Glomerular endothelial cell (primary cell): ENCODE results near the gene MPDU1. TPM values are rescaled to one million over a fixed set of nuclear protein-coding genes. Genes with fewer than 3 reads are reported as not detected.
"Not testable (repeated sequence)": the region's sequence is repeated elsewhere in the genome, so short reads cannot be mapped to it uniquely, and the experiment has no call there.

Source experiments
- DNase-seq: peaks from one replicate; pipeline ENCODE4 v3.0.0-alpha.2; 2011; ENCODE audit warnings: low read depth, low spot score; ENCODE audit errors: extremely low read depth
- total RNA-seq: library from RNA; depleted of rRNA; stranded (reverse); fragments of >200 nt; gene quantifications from 2 replicates; pipeline ENCODE4 v1.2.3, GENCODE V29; 2015

The MPDU1 gene
- total RNA-seq, 1 donor from 2014 or later: 117 TPM

DNA sequence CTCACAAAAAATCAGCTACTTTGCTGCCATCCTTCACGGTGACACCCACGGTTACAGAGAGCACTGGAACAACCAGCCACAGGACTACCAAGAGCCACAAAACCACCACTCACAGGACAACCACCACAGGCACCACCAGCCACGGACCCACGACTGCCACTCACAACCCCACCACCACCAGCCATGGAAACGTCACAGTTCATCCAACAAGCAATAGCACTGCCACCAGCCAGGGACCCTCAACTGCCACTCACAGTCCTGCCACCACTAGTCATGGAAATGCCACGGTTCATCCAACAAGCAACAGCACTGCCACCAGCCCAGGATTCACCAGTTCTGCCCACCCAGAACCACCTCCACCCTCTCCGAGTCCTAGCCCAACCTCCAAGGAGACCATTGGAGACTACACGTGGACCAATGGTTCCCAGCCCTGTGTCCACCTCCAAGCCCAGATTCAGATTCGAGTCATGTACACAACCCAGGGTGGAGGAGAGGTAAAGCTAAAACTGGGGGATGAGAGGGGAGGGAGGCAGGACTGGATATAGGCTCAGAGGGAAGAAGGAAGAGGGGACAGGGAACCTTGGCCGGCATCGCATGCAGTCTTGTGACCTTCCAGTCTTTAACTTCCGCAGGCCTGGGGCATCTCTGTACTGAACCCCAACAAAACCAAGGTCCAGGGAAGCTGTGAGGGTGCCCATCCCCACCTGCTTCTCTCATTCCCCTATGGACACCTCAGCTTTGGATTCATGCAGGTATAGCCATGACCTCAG lies 3.6 kb upstream of the MPDU1 start:
- no peak for DNase-seq

DNA sequence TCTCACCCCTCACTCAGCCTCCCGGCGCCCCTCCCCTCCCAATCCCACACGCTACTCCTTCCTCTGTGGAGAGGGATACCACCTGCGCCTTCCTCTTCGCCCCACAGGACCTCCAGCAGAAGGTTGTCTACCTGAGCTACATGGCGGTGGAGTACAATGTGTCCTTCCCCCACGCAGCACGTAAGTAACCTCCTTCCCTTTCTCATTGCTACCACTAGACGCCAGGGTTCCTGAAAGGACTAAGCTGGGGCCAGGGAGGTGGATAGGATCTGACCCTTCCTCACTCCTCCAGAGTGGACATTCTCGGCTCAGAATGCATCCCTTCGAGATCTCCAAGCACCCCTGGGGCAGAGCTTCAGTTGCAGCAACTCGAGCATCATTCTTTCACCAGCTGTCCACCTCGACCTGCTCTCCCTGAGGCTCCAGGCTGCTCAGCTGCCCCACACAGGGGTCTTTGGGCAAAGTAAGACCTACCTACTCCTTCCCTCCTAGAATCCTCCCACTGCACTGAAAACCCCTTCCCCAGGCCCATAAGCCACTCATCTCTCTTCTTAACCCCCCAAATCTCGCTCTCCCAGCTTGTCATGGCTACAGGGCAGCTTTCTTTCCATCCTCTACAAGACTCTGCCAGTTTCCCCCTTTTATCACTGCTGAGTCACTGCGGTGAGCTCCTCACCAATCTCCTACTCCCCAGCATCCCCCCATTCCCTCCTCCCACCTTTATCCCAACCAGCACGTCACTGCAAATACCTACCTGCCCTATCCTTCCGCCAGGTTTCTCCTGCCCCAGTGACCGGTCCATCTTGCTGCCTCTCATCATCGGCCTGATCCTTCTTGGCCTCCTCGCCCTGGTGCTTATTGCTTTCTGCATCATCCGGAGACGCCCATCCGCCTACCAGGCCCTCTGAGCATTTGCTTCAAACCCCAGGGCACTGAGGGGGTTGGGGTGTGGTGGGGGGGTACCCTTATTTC lies 2.8 kb upstream of the MPDU1 start:
- DNase-seq: no peak

DNA sequence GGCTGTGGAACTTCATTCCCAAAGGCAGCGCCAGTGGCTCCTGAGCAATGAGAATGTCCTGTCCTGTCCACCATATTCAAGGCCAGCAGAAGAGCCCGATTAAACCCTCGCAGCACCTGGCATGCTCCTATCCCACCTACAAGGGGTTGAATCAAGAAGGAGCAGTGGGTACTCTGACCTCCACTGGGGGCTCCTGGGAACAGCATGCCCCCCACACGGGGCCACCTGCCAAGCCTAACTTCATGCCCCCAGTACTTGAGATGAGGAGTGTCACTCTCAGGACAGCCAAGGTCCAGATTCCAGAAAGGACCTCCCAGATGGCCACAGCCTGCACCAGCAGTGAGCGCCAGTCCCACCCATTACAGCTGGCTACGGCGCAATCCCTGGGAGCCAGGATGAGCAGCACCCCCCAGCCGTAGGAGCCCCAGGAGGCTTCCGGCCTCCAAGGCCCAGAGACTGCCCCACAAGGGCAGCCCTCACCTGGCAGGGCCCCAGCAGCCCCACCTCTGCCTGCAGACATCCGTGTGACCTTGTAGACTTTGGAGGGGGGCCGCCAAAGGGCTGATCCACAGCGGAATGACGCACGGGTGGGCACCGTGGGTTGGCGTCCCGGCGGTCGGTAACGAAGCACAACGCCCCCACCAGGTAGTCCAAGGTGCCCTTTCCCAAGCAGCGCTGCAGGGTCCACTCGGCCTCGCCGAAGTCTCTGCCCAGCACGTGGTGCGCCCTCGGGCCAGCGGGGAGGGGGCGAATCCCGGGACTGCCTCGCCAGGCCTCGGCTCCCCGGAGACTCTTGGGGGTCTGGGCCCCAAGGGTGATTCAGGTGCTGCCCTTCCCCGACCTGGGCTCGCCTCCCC lies 1.0 kb upstream of the MPDU1 start:
- no peak for DNase-seq

DNA sequence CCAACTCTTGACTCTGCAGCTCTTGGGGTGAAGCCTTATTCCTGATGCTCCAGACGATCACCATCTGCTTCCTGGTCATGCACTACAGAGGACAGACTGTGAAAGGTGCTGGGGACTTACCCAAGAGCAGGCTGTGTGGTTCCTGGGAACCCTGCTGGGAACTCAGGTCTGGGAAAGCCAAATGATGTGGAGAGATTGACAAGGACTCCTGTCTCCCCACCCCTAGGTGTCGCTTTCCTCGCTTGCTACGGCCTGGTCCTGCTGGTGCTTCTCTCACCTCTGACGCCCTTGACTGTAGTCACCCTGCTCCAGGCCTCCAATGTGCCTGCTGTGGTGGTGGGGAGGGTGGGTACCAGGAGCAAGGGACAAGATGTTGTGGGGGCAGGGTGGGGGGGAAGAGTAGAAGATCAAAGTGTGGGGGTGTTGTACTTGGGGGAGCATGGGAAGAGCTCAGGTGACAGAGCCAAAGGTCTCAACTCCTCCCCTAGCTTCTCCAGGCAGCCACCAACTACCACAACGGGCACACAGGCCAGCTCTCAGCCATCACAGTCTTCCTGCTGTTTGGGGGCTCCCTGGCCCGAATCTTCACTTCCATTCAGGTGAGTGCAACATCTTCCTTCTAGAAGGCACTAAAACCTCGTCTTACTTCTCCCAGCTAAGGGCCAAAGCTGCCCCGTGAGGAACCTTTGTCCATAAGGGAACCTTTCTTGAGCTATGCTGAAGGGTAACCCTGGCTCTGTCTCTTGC lies 3.2 kb downstream of the MPDU1 start:
- no peak for DNase-seq

DNA sequence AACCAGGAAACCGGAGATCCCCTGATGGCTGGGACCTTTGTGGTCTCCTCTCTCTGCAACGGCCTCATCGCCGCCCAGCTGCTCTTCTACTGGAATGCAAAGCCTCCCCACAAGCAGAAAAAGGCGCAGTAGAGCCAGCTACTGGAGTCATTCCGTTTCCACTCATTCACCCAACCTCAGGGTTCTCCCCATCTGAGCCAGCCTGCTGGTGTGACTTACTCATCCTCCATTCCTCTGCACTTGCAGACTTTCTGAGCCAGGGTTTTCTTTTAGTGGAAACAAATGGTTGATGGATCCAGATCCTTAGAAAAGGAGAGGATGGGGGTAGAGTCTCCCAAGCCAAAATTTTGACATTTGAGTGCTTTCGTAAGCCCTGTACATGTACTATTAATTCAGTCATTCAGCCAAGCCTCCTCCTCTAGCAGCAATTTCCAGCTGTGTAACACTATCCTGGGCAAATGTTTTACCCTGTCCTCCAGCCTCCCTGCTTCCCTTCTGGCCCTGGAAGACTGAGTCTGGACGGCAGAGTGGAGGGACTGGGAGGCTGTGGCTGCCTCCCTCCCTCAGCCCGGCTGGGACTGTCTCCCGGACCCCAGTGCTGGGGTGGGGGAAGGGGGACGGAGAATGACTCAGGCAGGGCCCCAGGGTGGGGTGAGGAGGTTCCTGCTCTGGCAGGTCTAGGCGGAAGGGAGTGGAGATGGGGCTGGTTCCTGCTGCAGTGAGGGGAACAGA lies 3.9 kb downstream of the MPDU1 start:
- DNase-seq: no peak

DNA sequence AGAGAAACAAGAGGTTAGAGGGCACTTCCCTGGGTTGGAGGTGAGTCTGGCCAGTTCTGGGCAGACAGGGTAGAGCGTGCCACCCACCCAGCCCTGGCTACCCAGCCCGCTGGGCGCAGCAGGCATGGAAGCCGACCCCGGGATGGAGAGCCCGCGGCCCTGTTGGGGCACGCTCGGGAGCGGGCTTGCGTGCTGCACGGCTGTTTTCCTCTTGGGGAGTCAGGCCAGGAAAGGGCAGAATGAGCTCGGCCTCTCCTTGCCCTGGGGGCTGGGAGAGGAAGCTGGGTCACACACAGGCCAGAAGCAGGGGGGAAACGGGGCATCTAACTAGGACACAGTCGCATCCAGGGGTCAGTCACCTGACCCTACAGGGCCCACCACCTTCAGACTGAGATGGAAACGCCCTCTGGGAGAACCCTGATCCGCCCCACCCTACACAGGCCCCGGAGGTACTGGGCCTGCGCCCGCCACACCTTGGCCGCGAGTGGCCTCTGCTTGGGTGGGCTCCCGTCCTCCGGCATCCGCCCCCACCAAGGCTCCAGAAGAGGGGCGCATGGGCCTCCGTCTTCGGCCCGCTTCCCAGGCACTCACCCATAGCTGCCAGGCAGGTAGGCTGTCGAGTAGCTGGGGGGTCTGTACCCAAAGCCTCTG lies 5.0 kb downstream of the MPDU1 start:
- DNase-seq: no peak

DNA sequence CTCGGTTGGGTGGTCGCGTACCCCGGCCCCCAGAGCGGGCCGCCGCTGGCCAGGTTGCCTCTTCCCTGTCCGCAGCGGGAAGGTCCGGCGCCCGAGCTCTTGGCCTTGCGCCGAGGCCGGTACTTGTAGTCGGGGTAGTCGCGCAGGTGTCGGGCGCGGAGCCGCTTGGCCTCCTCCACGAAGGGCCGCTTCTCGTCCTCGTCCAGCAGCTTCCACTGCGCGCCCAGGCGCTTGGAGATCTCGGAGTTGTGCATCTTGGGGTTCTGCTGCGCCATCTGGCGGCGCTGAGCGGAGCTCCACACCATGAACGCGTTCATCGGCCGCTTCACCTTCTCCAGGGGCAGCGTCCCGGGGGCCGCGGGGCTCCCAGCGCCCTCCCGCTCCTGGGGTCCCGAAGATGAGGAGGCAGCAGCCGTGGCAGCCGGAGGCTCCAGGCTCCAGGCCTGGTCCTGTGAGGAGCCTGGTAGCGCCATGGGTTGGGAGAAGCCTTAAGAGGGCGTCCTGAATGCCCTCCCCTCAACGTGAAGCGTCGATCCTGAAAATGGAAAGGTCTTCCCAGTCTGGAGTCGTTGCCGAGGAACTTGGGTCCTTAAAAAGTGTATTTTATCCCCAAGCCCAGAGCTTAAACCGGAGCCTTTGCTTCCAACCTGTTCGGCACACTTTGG lies 5.7 kb downstream of the MPDU1 start:
- peak; percentile 55 for DNase-seq

DNA sequence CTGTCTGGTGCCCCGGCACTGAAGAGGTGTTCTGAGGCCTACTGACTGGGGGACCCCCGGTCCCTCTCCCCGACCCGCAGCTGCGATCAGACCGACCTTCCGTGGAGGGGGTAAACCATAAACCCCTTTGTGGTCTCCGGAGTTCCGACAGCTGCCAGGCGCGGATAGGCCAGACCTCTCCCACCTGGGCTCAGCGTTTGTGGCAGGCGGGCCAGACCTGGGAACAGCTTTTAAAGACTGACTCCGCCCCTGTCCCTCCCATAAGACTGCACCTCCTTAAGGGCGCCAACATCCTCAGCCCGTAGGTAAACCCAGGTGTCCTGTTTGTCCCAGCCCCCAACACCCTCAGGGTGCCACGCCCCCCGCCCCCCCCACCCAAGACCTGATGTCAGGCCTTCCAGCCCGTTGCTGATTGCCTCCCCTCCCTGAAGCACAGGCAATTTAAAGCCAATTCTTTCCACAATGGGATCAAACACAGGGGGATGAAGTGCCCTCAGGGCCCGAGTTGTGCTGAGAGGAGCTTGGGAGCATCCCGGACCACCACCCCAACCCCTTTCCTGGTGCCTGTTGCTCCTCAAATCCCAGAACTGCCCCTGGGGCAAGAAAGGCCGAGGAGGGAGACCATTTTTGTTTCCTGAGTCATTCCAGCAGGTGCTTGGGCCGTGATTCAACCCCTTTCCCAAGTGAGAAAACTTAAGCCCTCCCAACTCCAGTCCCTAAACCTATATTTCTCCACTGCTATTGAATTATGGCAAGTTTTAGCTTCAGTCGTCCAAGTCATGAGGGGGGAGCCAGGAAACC lies 6.4 kb downstream of the MPDU1 start, which contains the start of gene SOX15:
Gene SOX15 (minus strand): TSS at position 204 of the 801 bp plus-strand sequence. CDS start 418 bp downstream, outside the sequence.
- DNase-seq: no peak

DNA sequence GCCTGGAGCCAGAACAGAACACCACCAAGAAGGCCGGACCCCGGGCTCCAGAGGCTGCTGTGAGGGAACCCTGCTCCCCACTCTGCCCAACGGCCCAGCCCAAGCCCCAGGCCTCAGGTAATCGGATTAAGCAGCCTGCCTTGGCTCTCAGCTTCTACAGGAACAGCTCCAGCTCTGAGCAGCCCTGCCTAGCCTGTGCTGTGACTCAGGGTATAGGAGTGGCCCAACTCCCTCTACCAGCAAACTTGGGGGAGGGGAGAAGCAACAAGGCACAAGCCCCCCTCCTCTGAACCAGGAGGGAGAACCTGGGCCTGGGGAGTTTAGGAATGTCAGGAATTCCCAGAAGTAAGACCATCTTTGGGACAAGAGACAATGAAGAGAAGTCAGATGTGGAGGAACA lies 7.1 kb downstream of the MPDU1 start:
- DNase-seq: no peak

DNA sequence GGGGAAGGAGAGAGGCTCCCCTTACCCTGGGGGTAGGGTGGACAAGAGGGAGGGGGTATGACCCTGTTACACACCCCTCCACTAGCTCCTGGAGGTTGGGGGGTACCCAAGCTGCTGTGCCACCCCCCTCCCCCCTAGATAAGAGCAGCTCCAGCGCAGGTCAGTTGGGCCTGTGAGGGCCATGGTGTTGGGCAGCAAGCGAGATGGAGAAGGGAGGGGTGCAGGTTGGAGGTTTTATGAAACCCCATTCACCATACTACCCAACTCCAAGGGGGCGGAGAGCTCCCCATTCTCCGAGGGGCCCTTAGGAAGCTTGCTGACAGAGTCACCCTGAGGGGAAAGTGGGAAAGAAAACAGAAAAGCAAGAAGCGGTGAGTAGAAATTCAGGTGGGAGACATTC lies 7.9 kb downstream of the MPDU1 start:
- DNase-seq: no peak

DNA sequence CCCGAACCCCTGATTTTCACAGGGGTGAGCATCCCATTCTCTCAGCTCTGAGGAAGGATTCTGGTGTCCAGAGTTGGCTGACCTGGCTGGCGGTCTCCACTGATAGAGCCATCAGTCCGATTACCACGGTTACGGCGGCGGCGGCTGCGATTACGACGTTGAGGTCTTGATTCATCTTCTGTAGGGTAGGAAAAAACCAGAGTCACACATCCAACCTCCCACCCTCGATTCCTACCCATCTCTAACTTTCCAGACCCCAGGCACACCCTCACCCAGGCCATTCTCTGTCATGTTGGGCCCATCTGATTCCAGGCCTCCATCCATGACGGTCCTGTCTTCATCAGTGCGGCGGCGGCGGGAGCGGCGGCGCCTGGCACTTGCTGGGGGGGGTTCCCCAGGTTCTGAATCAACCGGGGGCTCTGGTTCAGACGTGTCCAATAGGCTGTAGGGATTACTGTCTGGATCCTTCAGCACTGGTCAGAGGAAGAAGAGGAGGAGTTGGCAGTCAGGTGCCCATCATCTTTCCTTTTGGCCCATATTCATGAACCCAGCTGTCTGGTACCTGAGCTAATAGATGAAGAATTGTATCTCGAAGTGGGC lies 8.9 kb downstream of the MPDU1 start:
- no peak for DNase-seq

DNA sequence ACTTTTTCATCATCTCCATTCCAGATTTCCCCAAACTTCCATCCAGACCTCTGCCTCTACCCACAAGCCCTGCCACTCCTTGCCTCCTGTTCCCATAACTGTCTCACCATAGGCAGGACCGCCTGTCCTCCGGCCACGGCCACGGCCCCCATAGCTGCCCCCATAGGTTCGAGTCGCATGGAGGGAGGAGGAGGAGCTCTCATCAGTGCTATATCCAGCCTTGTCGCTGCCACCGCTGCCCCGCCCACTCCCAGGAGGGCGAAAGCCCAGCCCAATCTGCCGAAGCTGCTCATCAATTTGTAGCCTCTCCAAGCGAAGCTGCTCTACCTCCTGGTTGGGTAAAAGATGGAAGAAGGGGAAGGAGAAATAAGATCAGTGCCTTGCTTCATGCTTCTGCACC lies 9.6 kb downstream of the MPDU1 start:
- no peak for DNase-seq

DNA sequence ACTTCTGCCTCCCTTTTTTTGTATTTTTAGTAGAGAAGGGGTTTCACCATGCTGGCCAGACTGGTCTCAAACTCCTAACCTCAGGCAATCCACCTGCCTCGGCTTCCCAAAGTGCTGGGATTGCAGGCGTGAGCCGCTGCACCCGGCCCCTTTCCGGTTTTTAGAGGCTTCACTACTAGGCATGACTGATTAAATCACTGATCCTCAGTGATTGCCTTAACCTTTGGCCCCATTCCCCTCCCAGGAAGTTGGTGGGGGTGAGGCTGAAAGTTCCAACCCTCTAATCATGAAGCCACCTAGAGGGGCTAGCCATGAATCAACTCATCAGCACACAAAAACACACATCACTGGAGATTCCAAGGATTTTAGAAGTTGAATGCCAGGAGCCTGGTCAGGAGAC lies 13.9 kb downstream of the MPDU1 start:
- not testable (repeated sequence) for DNase-seq

DNA sequence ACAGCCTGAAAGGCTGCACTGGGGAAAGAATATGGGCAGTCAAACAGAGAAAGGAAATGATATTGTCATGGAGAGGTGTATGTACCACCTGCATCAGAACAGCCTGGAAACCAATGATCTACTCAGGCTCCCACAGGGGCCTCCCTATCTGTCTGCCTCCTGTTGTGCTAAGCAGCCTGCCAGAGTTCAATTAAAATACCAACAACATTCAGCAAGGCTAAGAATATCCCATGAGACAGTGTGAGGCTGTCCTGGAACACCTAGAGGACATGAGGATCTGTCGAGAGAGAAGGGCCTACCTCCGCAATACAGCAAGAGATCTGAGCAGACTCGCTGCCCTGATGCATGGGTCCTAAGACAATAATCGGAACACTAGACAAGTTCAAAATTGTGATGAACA lies 22.6 kb downstream of the MPDU1 start:
- DNase-seq: no peak

DNA sequence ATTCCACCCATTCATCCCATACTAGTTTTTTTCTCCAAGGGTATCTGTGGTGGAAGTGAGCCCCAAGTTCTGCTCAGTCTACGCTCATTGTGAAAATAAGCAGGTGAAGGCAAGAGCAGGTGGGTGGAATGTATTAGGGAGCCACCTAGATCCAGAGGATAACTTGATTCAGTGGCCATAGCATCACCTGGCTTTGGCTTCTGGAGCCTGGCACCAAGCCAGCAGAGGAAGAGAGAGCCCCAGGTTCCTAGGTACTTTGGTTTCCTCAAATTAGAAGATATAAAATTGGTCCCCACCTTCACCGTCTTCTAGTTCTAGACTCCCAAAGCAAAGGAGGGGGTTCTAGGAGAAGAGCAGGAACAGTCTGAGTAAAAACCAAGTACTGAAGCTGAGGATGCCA lies 27.0 kb downstream of the MPDU1 start:
- no peak for DNase-seq

DNA sequence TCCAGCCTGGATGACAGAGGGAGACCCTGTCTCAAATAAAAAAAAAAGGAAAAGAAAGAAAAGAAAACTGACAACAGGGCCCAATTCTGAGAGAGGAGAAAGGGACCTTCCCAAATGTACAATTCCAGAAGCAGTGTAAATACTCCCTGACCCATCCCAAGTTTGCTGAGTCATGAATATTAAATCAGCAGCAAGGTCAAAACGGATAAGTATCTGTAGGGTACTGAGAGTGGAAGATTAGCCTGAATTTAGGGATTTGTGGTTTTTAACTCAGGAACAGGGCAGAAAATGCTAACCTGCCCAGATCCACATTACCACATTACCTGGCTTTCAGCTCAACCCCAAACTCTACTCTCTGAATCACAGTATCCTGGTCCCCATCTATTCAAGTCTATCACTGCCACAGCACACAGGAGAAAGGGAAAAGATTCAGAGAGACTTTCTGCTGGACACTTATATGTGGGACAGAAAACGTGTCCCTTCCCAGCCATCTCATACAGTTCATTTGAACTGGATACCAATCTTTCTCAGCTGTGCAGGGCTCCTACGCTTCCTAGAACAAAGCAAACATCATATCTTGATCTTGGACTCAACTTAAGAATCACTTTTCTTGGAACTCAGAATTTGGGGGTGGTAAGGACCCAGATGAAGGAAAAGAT lies 28.1 kb downstream of the MPDU1 start:
- no peak for DNase-seq

DNA sequence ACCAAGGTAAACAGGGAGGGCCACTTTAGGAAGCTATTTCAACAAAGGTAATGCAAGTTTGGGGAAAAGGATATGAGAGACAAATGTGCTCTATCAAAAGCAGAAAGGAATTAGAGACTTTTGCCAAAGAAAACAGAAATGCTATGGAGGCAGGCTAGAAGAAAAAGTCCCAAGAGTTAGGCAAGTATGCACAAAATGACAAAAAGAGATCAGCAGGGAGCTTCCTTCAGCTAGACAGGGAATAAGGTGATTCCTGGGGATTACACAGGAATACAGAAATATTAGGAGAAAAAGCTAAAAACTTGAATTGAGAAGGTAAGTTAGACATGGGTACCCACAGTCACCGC lies 28.6 kb downstream of the MPDU1 start:
- DNase-seq: no peak
